ENCODE data around the gene NDUFB6. TPM values are rescaled to one million over a fixed set of nuclear protein-coding genes. Genes with fewer than 3 reads are reported as not detected.

NDUFB6 gene
- total and polyA plus RNA-seq, 4 donors = 22.3 to 118 (median 32.5) TPM

DNA sequence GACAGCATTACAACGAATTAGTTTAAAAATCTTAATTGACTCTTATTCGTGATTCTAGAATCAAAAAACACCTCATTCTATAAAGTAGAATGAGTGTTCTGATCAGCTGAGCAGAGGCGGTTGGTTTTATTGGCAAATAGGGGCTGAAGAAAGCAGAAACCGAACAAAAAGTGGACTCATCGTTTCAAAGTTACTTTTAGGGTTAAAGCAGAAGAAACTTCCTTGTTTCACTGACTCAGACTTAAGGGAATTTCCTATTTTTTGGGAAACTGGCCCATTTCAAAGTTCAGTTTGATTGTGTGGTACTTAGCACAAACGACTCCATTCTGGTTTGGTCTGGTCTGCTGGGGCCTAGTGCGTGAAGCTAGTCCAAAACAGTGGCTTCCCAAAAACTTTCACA, 862 bp upstream of the NDUFB6 start (continued):
- TF ChIP-seq, protein P1, sequence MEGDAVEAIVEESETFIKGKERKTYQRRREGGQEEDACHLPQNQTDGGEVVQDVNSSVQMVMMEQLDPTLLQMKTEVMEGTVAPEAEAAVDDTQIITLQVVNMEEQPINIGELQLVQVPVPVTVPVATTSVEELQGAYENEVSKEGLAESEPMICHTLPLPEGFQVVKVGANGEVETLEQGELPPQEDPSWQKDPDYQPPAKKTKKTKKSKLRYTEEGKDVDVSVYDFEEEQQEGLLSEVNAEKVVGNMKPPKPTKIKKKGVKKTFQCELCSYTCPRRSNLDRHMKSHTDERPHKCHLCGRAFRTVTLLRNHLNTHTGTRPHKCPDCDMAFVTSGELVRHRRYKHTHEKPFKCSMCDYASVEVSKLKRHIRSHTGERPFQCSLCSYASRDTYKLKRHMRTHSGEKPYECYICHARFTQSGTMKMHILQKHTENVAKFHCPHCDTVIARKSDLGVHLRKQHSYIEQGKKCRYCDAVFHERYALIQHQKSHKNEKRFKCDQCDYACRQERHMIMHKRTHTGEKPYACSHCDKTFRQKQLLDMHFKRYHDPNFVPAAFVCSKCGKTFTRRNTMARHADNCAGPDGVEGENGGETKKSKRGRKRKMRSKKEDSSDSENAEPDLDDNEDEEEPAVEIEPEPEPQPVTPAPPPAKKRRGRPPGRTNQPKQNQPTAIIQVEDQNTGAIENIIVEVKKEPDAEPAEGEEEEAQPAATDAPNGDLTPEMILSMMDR (IDR thresholded peaks at IDR 0.05; ENCODE audit: low read depth, low read length, missing input control) = no peak

GRCh38 chr9:32571969-32572899, 725 bp downstream of the NDUFB6 start:
- Histone ChIP-seq H3K9me3 (ENCODE audit: control insufficient read depth in 4 of 4, low read length in 3 of 4) (no peaks in the 10 kb centered on the region), H3K4me1 (ENCODE audit: control insufficient read depth in 4 of 4, insufficient read depth in 4 of 4, low read length in 3 of 4) (peaks cover 3 to 24% (median 16%) of the 10 kb centered on the region in 4 donors), H3K36me3 (ENCODE audit: control insufficient read depth in 4 of 4, insufficient read depth in 3 of 4, low read depth in 1 of 4, low read length in 3 of 4) (peaks cover 0 to 11% (median 1%) of the 10 kb centered on the region in 4 donors), H3K9ac (ENCODE audit: low read depth in 1 of 2, low read length in 2 of 2) (peak overlapping the region; percentile 81 to 90), H3K4me3 (ENCODE audit: low read depth in 1 of 3, low read length in 3 of 3) (peak overlapping the region; percentile 85 to 98 (median 90)), H3K27ac (ENCODE audit: low read depth in 1 of 2, low read length in 2 of 2) (peak overlapping the region; percentile 79 to 91), H3K27me3 (ENCODE audit: control insufficient read depth in 4 of 4, insufficient read depth in 4 of 4, low read length in 3 of 4) (no peaks in the 10 kb centered on the region)
- WGBS = 2% methylated on average over 17 of the region's 17 CpGs
- DNase-seq (ENCODE audit: low spot score) = peak; percentile 60
- TF ChIP-seq HNF4A (conservative IDR thresholded peaks at IDR 0.05) (no peak), RAD21 (IDR thresholded peaks at IDR 0.05) (peak; percentile 71 to 80), TAF1 (conservative IDR thresholded peaks at IDR 0.05) (no peak), YY1 (IDR thresholded peaks at IDR 0.05) (no peak), ZBTB33 (IDR thresholded peaks at IDR 0.05) (no peak)
- TF ChIP-seq, protein P2, sequence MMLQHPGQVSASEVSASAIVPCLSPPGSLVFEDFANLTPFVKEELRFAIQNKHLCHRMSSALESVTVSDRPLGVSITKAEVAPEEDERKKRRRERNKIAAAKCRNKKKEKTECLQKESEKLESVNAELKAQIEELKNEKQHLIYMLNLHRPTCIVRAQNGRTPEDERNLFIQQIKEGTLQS (IDR thresholded peaks at IDR 0.05) = no peak
- TF ChIP-seq, protein P3, sequence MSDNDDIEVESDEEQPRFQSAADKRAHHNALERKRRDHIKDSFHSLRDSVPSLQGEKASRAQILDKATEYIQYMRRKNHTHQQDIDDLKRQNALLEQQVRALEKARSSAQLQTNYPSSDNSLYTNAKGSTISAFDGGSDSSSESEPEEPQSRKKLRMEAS (IDR thresholded peaks at IDR 0.05) = no peak
- TF ChIP-seq, protein P1 (IDR thresholded peaks at IDR 0.05; ENCODE audit: low read depth, low read length, missing input control) = peak; percentile 53

GRCh38 chr9:32570262-32570661, 2.7 kb downstream of the NDUFB6 start:
- Histone ChIP-seq H3K9ac (ENCODE audit: low read depth in 1 of 2, low read length in 2 of 2) (peak overlapping the region in 1 of 2 donors; percentile 8), H3K36me3 (ENCODE audit: control insufficient read depth in 4 of 4, insufficient read depth in 3 of 4, low read depth in 1 of 4, low read length in 3 of 4) (peaks cover 3 to 27% (median 8%) of the 10 kb centered on the region in 4 donors), H3K9me3 (ENCODE audit: control insufficient read depth in 4 of 4, low read length in 3 of 4) (no peaks in the 10 kb centered on the region), H3K27ac (ENCODE audit: low read depth in 1 of 2, low read length in 2 of 2) (no peak overlapping the region), H3K4me3 (ENCODE audit: low read depth in 1 of 3, low read length in 3 of 3) (no peak overlapping the region), H3K27me3 (ENCODE audit: control insufficient read depth in 4 of 4, insufficient read depth in 4 of 4, low read length in 3 of 4) (no peaks in the 10 kb centered on the region), H3K4me1 (ENCODE audit: control insufficient read depth in 4 of 4, insufficient read depth in 4 of 4, low read length in 3 of 4) (peaks cover 3 to 24% (median 16%) of the 10 kb centered on the region in 4 donors)
- 94% methylated on average over 4 of the region's 4 CpGs for WGBS
- TF ChIP-seq SP1 (IDR thresholded peaks at IDR 0.05) (no peak), TAF1 (conservative IDR thresholded peaks at IDR 0.05) (no peak)
- DNase-seq (ENCODE audit: low spot score) = no peak
